ENCODE measurements around the gene OTOP2. TPM values are rescaled to one million over a fixed set of nuclear protein-coding genes. Genes with fewer than 3 reads are reported as not detected.

The OTOP2 gene
- total and polyA plus RNA-seq, 9 of the 15 experiments (the other 6 are each of a cell fraction or from before 2014, with no cell fraction given) = 0.04 to 0.36 (median 0.14) TPM; not detected in 1

GRCh38 chr17:74923538-74924249, 379 bp upstream of the OTOP2 start (continued):
- TF ChIP-seq ZBTB9 (CRISPR knock-in tag; IDR thresholded peaks at IDR 0.05) = no peak
- no peak for TF ChIP-seq NEUROD1 (IDR thresholded peaks at IDR 0.05; ENCODE audit: borderline replicate concordance, low read depth, low read length, partially characterized antibody)
- no peak for TF ChIP-seq GABPB2 (CRISPR knock-in tag; conservative IDR thresholded peaks at IDR 0.05)
- TF ChIP-seq GTF2B (IDR thresholded peaks at IDR 0.05; ENCODE audit: extremely low read depth, insufficient read length) = no peak
- TF ChIP-seq CLOCK (CRISPR knock-in tag; IDR thresholded peaks at IDR 0.05; ENCODE audit: borderline replicate concordance) = no peak
- TF ChIP-seq ZNF77 (CRISPR knock-in tag; IDR thresholded peaks at IDR 0.05) = no peak
- no peak for TF ChIP-seq POLR2H (tag; IDR thresholded peaks at IDR 0.05; ENCODE audit: low read depth)
- TF ChIP-seq USF2 (CRISPR knock-in tag; IDR thresholded peaks at IDR 0.05) = no peak
- TF ChIP-seq ZNF133 (CRISPR knock-in tag; IDR thresholded peaks at IDR 0.05) = no peak
- no peak for TF ChIP-seq ZNF592 (IDR thresholded peaks at IDR 0.05)
- TF ChIP-seq BCL6 (CRISPR knock-in tag; IDR thresholded peaks at IDR 0.05) = no peak
- no peak for TF ChIP-seq ZKSCAN1 (IDR thresholded peaks at IDR 0.05; ENCODE audit: low read depth, low read length)
- no peak for TF ChIP-seq BRF2 (IDR thresholded peaks at IDR 0.05; ENCODE audit: borderline replicate concordance, insufficient read depth, insufficient read length)
